ENCODE measurements around the gene EDNRA.

The EDNRA gene

GRCh38 chr4:147498031-147498660, 17.2 kb downstream of the EDNRA start:
- H3K4me3 ChIP-seq (ENCODE audit: low read depth, low read length), result no peak overlapping the region
- no peaks in the 10 kb centered on the region for H3K36me3 ChIP-seq
- no peaks in the 10 kb centered on the region for H3K9me3 ChIP-seq (ENCODE audit: severe bottlenecking)
- TF ChIP-seq CTCF (IDR thresholded peaks at IDR 0.05; ENCODE audit: low read depth, low read length), result no peak
- no peak for DNase-seq
- H3K27me3 ChIP-seq (ENCODE audit: insufficient read depth, low read depth, severe bottlenecking), result no peaks in the 10 kb centered on the region
- no peak overlapping the region for H3K27ac ChIP-seq

GRCh38 chr4:147508346-147508745, 27.4 kb downstream of the EDNRA start:
- H3K4me3 ChIP-seq (ENCODE audit: low read depth, low read length), result no peak overlapping the region
- no peak overlapping the region for H3K27ac ChIP-seq
- no peaks in the 10 kb centered on the region for H3K36me3 ChIP-seq
- no peak for DNase-seq
- TF ChIP-seq CTCF (IDR thresholded peaks at IDR 0.05; ENCODE audit: low read depth, low read length), result no peak
- H3K27me3 ChIP-seq (ENCODE audit: insufficient read depth, low read depth, severe bottlenecking), result no peaks in the 10 kb centered on the region
- no peaks in the 10 kb centered on the region for H3K9me3 ChIP-seq (ENCODE audit: severe bottlenecking)

GRCh38 chr4:147509386-147509785, 28.5 kb downstream of the EDNRA start:
- TF ChIP-seq CTCF (IDR thresholded peaks at IDR 0.05; ENCODE audit: low read depth, low read length), result no peak
- H3K27ac ChIP-seq, result no peak overlapping the region
- no peaks in the 10 kb centered on the region for H3K27me3 ChIP-seq (ENCODE audit: insufficient read depth, low read depth, severe bottlenecking)
- H3K9me3 ChIP-seq (ENCODE audit: severe bottlenecking), result no peaks in the 10 kb centered on the region
- no peak overlapping the region for H3K4me3 ChIP-seq (ENCODE audit: low read depth, low read length)
- no peaks in the 10 kb centered on the region for H3K36me3 ChIP-seq
- no peak for DNase-seq

GRCh38 chr4:147510962-147511668, 30.2 kb downstream of the EDNRA start:
- Histone ChIP-seq H3K27ac (no peak overlapping the region), H3K36me3 (no peaks in the 10 kb centered on the region), H3K9me3 (ENCODE audit: severe bottlenecking) (no peaks in the 10 kb centered on the region), H3K4me3 (ENCODE audit: low read depth, low read length) (no peak overlapping the region), H3K27me3 (ENCODE audit: insufficient read depth, low read depth, severe bottlenecking) (no peaks in the 10 kb centered on the region)
- DNase-seq, result no peak
- no peak for TF ChIP-seq CTCF (IDR thresholded peaks at IDR 0.05; ENCODE audit: low read depth, low read length)

GRCh38 chr4:147513091-147513490, 32.2 kb downstream of the EDNRA start:
- no peak for DNase-seq
- Histone ChIP-seq H3K36me3 (no peaks in the 10 kb centered on the region), H3K9me3 (ENCODE audit: severe bottlenecking) (no peaks in the 10 kb centered on the region), H3K27ac (no peak overlapping the region), H3K27me3 (ENCODE audit: insufficient read depth, low read depth, severe bottlenecking) (no peaks in the 10 kb centered on the region), H3K4me3 (ENCODE audit: low read depth, low read length) (no peak overlapping the region)
- no peak for TF ChIP-seq CTCF (IDR thresholded peaks at IDR 0.05; ENCODE audit: low read depth, low read length)

Measured in WERI-Rb-1 (cell line).